Glutamatergic neuron (in vitro differentiated cells): ENCODE measurements around the gene THSD7B. TPM values are rescaled to one million over a fixed set of nuclear protein-coding genes. Genes with fewer than 3 reads are reported as not detected.

Source experiments
- DNase-seq: peaks from one replicate; pipeline ENCODE4 v3.0.0; 2022
- H3K27ac Mint-ChIP-seq: one replicate; pipeline ENCODE4 v1.8.0; 2020; ENCODE audit warnings: mild to moderate bottlenecking, mixed read lengths, inconsistent platforms; ENCODE audit not compliant: unreplicated experiment
- H3K27me3 Mint-ChIP-seq: one replicate; pipeline ENCODE4 v1.8.0; 2020; ENCODE audit warnings: mild to moderate bottlenecking, moderate library complexity, mixed read lengths, inconsistent platforms; ENCODE audit not compliant: unreplicated experiment
- H3K36me3 Mint-ChIP-seq: one replicate; pipeline ENCODE4 v1.8.0; 2020; ENCODE audit warnings: mild to moderate bottlenecking, mixed read lengths, inconsistent platforms; ENCODE audit not compliant: unreplicated experiment
- H3K4me1 Mint-ChIP-seq: one replicate; pipeline ENCODE4 v1.8.0; 2020; ENCODE audit warnings: mild to moderate bottlenecking, low read depth, mixed read lengths, inconsistent platforms; ENCODE audit not compliant: unreplicated experiment
- H3K4me3 Mint-ChIP-seq: one replicate; pipeline ENCODE4 v1.8.0; 2020; ENCODE audit warnings: mild to moderate bottlenecking, mixed read lengths, inconsistent platforms; ENCODE audit not compliant: unreplicated experiment
- H3K9me3 Mint-ChIP-seq: one replicate; pipeline ENCODE4 v1.8.0; 2020; ENCODE audit warnings: mild to moderate bottlenecking, moderate library complexity, mixed read lengths, inconsistent platforms; ENCODE audit not compliant: unreplicated experiment
- total RNA-seq: library from RNA; stranded (reverse); fragmentation: NEBNext Ultra II Directional; extraction: Animal tissue kit (Norgen Biotek cat#: 25700); gene quantifications from one replicate; pipeline ENCODE4 v1.2.1, GENCODE V29; 2021; ENCODE audit not compliant: unreplicated experiment
- TF ChIP-seq, protein P1 (sequence below): fragments of 200-600 bp; sonication (generic); IDR thresholded peaks from one replicate; pipeline ENCODE4 v1.5.0; 2021; ENCODE audit not compliant: partially characterized antibody, unreplicated experiment

Gene THSD7B
- total RNA-seq, 1 donor from 2014 or later = 182 TPM

DNA sequence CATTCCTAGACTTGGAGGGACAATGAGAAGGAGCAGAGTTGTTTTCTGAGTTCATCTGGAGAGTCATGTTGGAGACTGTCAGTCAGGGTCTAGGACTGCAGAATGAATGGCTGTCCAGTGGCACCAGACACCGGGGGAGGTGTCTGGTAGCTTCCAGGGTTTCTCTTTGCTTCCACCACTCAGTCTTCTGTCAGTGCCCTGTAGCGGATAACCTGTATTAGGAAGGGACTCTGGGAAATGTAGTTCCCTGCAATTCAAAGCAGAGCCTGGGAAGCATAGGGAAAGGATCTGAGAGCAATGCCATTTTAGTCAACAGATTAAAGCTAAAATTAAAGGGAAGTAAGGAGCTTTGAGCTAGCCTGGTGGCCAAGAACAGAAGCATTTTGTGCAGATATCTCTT lies 257.9 kb downstream of the THSD7B start:
- Mint-ChIP-seq H3K9me3 (peaks cover 14% of the 10 kb centered on the region), H3K27ac (no peak overlapping the region), H3K4me3 (no peak overlapping the region), H3K36me3 (no peaks in the 10 kb centered on the region), H3K27me3 (peaks cover 3% of the 10 kb centered on the region), H3K4me1 (peaks cover 61% of the 10 kb centered on the region)
- no peak for DNase-seq
- TF ChIP-seq, protein P1, sequence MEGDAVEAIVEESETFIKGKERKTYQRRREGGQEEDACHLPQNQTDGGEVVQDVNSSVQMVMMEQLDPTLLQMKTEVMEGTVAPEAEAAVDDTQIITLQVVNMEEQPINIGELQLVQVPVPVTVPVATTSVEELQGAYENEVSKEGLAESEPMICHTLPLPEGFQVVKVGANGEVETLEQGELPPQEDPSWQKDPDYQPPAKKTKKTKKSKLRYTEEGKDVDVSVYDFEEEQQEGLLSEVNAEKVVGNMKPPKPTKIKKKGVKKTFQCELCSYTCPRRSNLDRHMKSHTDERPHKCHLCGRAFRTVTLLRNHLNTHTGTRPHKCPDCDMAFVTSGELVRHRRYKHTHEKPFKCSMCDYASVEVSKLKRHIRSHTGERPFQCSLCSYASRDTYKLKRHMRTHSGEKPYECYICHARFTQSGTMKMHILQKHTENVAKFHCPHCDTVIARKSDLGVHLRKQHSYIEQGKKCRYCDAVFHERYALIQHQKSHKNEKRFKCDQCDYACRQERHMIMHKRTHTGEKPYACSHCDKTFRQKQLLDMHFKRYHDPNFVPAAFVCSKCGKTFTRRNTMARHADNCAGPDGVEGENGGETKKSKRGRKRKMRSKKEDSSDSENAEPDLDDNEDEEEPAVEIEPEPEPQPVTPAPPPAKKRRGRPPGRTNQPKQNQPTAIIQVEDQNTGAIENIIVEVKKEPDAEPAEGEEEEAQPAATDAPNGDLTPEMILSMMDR = no peak

DNA sequence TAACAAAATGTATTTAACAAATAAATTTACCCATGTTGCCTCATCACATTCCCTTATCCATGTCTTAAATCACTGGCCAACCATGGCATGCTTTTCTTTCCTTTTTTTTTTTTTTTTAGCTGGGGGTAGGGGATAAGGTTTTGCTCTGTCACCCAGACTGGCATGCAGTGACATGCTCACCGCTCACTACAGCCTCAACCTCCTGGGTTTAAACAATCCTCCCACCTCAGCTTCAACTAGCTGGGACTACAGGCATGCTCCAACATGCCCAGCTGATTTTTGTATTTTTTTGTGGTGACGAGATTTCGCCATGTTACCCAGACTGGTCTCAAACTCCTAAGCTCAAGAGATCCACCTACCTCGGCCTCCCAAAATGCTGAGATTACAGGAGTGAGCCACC lies 266.4 kb downstream of the THSD7B start:
- no peak overlapping the region for H3K27ac Mint-ChIP-seq
- no peaks in the 10 kb centered on the region for H3K36me3 Mint-ChIP-seq
- H3K9me3 Mint-ChIP-seq = peaks cover 5% of the 10 kb centered on the region
- TF ChIP-seq, protein P1 = no peak
- no peak overlapping the region for H3K4me3 Mint-ChIP-seq
- no peaks in the 10 kb centered on the region for H3K27me3 Mint-ChIP-seq
- no peaks in the 10 kb centered on the region for H3K4me1 Mint-ChIP-seq
- DNase-seq = no peak

DNA sequence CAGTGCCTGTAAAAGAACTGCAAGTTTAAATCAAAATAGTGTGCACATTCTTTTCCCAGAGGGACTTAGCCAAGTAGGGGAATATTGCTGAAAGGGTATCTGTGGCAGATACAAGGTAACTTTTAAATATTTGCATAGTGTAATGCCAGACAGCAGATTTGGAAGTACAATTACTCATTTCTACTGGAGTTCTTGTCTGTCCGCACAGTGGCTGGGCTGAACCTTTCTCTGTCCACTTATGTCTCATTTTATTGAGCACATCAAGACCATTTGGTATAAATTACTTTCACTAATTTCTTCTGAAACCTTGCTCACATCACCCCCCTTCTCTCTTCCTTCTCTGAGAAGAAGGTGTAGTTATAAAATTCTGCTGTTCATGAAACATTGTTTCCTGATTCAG lies 271.3 kb downstream of the THSD7B start:
- H3K27me3 Mint-ChIP-seq = no peaks in the 10 kb centered on the region
- peaks cover 12% of the 10 kb centered on the region for H3K4me1 Mint-ChIP-seq
- no peak overlapping the region for H3K4me3 Mint-ChIP-seq
- no peak for DNase-seq
- H3K9me3 Mint-ChIP-seq = peaks cover 7% of the 10 kb centered on the region
- no peak overlapping the region for H3K27ac Mint-ChIP-seq
- TF ChIP-seq, protein P1 = no peak
- H3K36me3 Mint-ChIP-seq = no peaks in the 10 kb centered on the region

DNA sequence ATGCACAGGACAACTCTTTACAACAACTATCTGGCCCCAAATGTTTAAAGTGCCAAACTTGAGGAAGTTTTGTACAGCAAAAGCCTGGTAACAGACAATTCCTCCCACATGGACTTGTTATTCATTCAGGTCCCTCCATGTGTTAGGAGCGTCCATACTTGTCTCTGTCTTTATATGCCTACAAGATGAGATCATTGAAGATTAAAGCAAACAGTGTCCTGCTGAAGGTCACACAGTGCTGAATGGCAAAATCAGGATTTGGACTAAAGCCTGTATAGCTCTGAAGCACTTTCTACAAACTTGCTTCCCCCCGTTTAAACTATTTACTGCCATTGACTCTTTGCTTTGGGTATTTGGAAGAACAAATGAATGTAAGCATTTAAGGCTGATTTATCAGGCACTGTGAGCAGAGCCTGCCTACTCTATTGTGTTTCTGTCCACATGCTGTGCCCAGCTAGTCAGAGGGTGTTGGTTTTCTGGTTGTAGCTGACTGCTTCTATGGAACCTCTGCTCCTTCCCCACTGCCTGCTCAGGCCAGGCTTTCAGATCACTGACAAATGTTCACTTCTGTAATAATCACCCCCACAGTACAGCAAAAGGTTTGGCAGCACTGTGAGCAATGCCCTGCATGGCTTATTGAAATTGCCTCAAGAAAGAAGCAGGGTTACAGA lies 274.3 kb downstream of the THSD7B start:
- no peak for DNase-seq

DNA sequence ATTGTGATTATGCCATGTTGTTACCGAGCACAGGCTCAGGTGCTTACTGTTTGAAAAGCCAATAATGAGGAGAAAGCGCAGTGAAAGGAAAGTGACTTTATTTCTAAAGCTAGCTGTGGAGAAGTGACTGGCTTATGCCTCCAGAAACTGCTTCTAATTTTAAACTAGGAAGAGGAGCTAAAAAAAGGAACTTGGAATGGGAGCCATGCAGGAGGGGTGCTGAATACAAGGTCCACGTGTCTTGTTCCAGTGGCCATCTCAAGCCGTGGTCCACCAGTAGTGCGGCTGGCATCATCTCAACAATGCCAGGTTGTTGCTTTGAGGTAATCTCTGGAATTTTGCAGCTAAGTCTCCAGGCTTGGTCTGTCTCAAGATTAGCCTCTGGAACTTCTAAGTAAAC lies 282.0 kb downstream of the THSD7B start:
- peaks cover 3% of the 10 kb centered on the region for H3K36me3 Mint-ChIP-seq
- H3K27ac Mint-ChIP-seq = no peak overlapping the region
- peaks cover 4% of the 10 kb centered on the region for H3K27me3 Mint-ChIP-seq
- no peak overlapping the region for H3K4me3 Mint-ChIP-seq
- no peak for DNase-seq
- H3K9me3 Mint-ChIP-seq = peaks cover 4% of the 10 kb centered on the region
- peaks cover 16% of the 10 kb centered on the region for H3K4me1 Mint-ChIP-seq
- TF ChIP-seq, protein P1 = no peak

More for the DNA sequence above, 274.3 kb downstream of the THSD7B start:
- Mint-ChIP-seq H3K36me3 (no peaks in the 10 kb centered on the region), H3K4me3 (no peak overlapping the region), H3K27me3 (peaks cover 1% of the 10 kb centered on the region), H3K27ac (peak overlapping the region; percentile 8), H3K9me3 (peaks cover 2% of the 10 kb centered on the region), H3K4me1 (peaks cover 12% of the 10 kb centered on the region)
- TF ChIP-seq, protein P1 = no peak
